B cell (primary cell): ENCODE measurements around the gene CCDC14.

Experiments used
- CTCF ChIP-seq: fragments of 200-600 bp; IDR thresholded peaks from one replicate; pipeline ENCODE4 v1.8.0; 2022; ENCODE audit warnings: antibody characterized with exemption, mild to moderate bottlenecking
- EZH2 ChIP-seq: IDR thresholded peaks from 2 replicates; pipeline ENCODE4 v1.6.1; 2012; ENCODE audit warnings: borderline replicate concordance, low read depth, mild to moderate bottlenecking, moderate library complexity, low read length; ENCODE audit not compliant: insufficient read depth, poor library complexity, severe bottlenecking

- TF ChIP-seq CTCF (no peak), EZH2 (no peak)
Observed at GRCh38 chr3:123947482-123947881, 13.5 kb downstream of the CCDC14 start.
